Epithelial cell of esophagus (primary cell): Measurements from ENCODE around the gene BSPRY.

Experiments
- DNase-seq: peaks from one replicate; pipeline ENCODE4 v3.0.0; 2010; ENCODE audit warnings: low read depth
- H3K4me3 ChIP-seq: 2 replicates; pipeline ENCODE4 v1.5.1; 2011; ENCODE audit warnings: mild to moderate bottlenecking, low read length, control low read depth
- TF ChIP-seq, protein P1 (sequence below): IDR thresholded peaks from 2 replicates; pipeline ENCODE4 v1.5.1; 2011; ENCODE audit warnings: low read depth, mild to moderate bottlenecking, low read length, control low read depth, inconsistent platforms; ENCODE audit not compliant: insufficient read depth; ENCODE audit errors: missing control alignments

The BSPRY gene

DNA sequence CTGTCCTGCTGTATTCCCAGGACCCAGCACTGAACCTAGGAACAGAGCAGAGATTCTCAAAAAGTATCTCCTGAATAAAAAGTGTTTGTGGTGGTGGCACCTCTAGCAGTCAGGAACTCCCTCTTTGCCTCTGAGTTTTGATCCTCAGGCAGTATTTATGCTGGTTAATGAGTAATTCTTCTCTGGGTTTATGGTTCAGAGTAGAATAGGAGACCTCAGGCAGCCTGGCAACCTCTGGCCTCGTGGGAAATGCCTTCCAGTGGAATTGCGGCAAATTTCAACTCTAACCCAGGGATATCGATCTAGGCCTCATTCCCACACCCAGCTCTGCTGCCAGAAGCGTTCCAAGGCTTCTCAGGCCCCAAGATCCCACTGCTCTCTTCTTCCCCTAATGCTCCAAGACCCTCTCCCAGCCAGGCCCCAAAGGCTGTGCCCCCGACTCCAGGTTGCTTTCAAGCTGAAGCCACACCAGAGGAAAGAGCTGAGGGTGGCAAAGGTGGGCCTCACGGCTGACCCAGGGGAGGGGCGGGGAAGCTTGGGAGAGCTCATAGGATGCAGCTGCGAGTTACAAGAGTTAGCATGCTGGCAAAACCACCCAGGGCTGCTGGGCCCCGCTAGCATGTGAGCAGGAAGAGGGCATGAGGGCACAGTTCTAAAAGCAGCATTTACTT lies 38.4 kb downstream of the BSPRY start:
- TF ChIP-seq, protein P1, sequence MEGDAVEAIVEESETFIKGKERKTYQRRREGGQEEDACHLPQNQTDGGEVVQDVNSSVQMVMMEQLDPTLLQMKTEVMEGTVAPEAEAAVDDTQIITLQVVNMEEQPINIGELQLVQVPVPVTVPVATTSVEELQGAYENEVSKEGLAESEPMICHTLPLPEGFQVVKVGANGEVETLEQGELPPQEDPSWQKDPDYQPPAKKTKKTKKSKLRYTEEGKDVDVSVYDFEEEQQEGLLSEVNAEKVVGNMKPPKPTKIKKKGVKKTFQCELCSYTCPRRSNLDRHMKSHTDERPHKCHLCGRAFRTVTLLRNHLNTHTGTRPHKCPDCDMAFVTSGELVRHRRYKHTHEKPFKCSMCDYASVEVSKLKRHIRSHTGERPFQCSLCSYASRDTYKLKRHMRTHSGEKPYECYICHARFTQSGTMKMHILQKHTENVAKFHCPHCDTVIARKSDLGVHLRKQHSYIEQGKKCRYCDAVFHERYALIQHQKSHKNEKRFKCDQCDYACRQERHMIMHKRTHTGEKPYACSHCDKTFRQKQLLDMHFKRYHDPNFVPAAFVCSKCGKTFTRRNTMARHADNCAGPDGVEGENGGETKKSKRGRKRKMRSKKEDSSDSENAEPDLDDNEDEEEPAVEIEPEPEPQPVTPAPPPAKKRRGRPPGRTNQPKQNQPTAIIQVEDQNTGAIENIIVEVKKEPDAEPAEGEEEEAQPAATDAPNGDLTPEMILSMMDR: no peak
- no peak for DNase-seq
- H3K4me3 ChIP-seq: no peak overlapping the region

DNA sequence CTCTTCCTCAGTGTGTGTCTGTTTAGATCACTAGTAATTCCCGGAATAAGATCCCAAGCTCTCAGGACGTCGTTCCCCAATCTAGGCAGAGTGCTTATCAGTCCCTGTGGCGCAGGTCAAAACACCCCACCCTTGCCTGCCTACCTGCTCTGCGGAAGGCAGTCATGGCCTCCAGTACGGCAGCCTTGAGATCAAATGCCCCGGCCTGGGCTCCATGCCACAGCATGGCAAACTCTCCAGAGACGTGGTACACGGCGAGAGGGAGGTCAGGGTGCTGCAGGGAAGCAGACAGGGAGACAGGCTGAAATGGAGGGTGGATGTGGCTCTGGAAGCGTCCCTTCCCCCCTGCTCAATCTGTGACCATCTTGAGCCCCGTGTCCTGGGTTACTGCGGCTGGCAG lies 39.5 kb downstream of the BSPRY start:
- TF ChIP-seq, protein P1: no peak
- no peak for DNase-seq
- H3K4me3 ChIP-seq: no peak overlapping the region

DNA sequence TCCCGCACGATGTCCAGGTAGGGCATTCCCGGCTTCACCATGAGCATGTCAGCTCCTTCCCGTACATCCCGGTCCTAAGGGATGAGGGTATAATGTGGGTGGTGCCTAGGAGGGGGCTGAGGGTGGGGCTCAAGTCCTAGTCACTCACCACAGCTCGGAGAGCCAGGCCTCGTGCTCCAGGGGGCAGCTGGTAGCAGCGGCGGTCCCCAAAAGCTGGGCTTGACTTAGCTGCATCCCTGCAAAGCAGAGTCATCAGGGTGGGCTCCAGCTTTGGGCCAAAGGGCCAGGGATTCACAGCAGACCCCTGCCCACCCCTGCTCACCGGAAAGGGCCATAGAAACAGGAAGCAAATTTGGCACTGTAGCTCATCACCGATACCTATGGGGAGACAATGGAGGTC lies 40.1 kb downstream of the BSPRY start:
- TF ChIP-seq, protein P1: no peak
- no peak for DNase-seq
- no peak overlapping the region for H3K4me3 ChIP-seq

DNA sequence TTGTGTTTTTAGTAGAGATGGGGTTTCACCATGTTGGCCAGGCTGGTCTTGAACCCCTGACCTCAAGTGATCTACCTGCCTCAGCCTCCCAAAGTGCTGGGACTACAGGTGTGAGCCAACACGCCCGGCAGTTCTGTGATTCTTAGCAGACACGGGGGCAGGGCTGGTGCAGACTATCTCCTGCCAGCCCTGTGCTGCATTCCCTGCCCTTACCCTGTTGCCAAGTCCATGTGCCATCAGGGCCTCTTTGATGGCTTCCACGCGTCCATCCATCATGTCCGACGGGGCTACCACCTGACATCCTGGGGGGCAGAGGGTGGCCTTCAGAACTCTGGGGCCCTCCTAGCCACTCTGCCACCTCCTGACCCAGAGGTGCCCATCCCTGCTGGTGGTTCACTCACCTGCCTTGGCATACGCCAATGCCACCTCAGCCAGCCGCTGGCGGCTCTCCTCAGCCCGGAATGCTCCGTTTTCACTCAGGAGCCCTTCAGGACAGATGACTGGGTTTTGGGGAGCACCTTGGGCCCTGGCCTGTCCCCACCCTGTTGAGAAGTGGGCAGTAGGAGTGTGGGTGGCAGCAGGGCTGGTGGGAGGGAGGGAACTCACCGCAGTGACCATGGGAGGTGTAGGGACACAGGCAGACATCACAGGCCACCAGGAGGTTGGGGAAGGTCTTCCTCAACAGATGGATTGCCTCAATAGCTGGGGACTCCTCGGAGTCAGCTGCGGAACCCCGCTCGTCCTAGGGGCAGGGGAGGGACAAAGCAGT lies 41.0 kb downstream of the BSPRY start:
- TF ChIP-seq, protein P1: no peak
- H3K4me3 ChIP-seq: no peak overlapping the region
- no peak for DNase-seq

DNA sequence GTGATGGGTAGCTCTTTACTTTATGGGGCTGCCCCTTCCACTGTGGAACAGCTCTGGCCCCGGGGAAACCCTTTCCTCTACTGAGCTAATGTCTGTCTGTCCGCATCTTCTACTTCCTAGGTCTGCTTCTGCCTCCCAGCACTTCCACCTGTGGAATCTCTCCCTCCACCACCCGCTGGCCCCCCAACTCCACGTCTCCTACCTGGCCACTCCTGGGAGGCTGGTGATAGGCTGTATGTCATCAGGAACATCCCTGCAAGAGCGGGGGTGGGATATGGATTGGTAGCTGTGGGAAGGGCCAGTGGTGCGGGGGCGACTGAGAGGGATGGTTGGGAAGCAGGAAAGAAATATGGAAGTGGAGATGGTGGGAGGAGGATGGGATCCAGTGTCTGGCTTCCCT lies 42.6 kb downstream of the BSPRY start:
- TF ChIP-seq, protein P1: no peak
- DNase-seq: no peak
- no peak overlapping the region for H3K4me3 ChIP-seq

DNA sequence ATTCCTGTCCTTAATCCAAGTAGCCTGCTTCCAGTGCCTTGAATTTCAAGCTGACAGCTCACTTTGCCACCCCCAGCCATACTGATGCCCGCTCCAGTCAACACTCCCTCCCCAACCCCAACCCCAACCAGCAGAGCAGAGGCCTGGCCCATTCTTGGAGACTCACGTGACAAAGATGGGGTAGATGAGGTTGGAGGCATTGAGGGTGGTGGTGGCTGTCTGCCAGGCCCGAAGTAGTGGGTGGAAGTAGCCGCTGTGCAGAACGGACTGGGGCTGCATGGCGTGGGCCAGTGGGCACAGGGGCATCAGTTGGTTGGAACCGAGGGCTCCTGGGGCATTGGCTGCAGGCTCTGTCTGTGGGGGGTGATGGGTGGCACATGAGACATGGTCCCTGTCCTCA lies 43.9 kb downstream of the BSPRY start:
- H3K4me3 ChIP-seq: no peak overlapping the region
- no peak for DNase-seq
- TF ChIP-seq, protein P1: no peak
